NCI-H2171 treated with DMSO at 0.1 percent for 48 hours (cell line): ENCODE measurements around the gene WRAP73.

Source experiments
- DNase-seq: peaks from one replicate; lab custom pipeline; 2025; lab: John Stamatoyannopoulos, UW

The WRAP73 gene

GRCh38 chr1:3611170-3612019, 38.5 kb downstream of the WRAP73 start, which contains the start of gene MEGF6:
Gene MEGF6 (minus strand): TSS chr1:3611508. CDS start chr1:3611268, 240 bp downstream.
- peak; percentile 87 for DNase-seq

- DNase-seq, result peak; percentile 98
Measured at GRCh38 chr1:3610527-3611169, 39.3 kb downstream of the WRAP73 start.

- DNase-seq, result no peak
Measured at GRCh38 chr1:3609769-3610526, 40.0 kb downstream of the WRAP73 start.

GRCh38 chr1:3609016-3609768, 40.7 kb downstream of the WRAP73 start:
- no peak for DNase-seq

GRCh38 chr1:3608154-3608553, 41.7 kb downstream of the WRAP73 start:
- peak; percentile 31 for DNase-seq

- peak; percentile 80 for DNase-seq
Measured at GRCh38 chr1:3607703-3608065, 42.2 kb downstream of the WRAP73 start.

- no peak for DNase-seq
Measured at GRCh38 chr1:3606779-3607702, 42.9 kb downstream of the WRAP73 start.

- DNase-seq, result no peak
Measured at GRCh38 chr1:3604997-3605823, 44.7 kb downstream of the WRAP73 start.

- DNase-seq, result no peak
Measured at GRCh38 chr1:3604468-3604974, 45.4 kb downstream of the WRAP73 start.

GRCh38 chr1:3603571-3604467, 46.1 kb downstream of the WRAP73 start:
- no peak for DNase-seq

- DNase-seq, result no peak
Measured at GRCh38 chr1:3603156-3603555, 46.7 kb downstream of the WRAP73 start.

GRCh38 chr1:3602375-3602774, 47.5 kb downstream of the WRAP73 start:
- no peak for DNase-seq

GRCh38 chr1:3601743-3602142, 48.2 kb downstream of the WRAP73 start:
- DNase-seq, result no peak

- no peak for DNase-seq
Measured at GRCh38 chr1:3600354-3600753, 49.5 kb downstream of the WRAP73 start.

GRCh38 chr1:3599816-3600215, 50.1 kb downstream of the WRAP73 start:
- no peak for DNase-seq

- no peak for DNase-seq
Measured at GRCh38 chr1:3599286-3599811, 50.6 kb downstream of the WRAP73 start.

GRCh38 chr1:3598522-3599285, 51.2 kb downstream of the WRAP73 start:
- no peak for DNase-seq

GRCh38 chr1:3598051-3598491, 51.8 kb downstream of the WRAP73 start:
- DNase-seq, result no peak
